IPS-20b (cell line): ENCODE measurements around the gene BPIFB2.
"Not testable (repeated sequence)": the region's sequence is repeated elsewhere in the genome, so short reads cannot be mapped to it uniquely, and the experiment has no call there.

Source experiments
- H3K27ac ChIP-seq: one replicate; pipeline ENCODE4 v1.5.1; 2013; ENCODE audit warnings: low read length
- H3K27me3 ChIP-seq: 2 replicates; pipeline ENCODE4 v1.6.1; 2013; ENCODE audit warnings: mild to moderate bottlenecking, low read length, inconsistent platforms; ENCODE audit not compliant: insufficient read depth
- H3K36me3 ChIP-seq: 2 replicates; pipeline ENCODE4 v1.6.1; 2013; ENCODE audit warnings: low read depth, mild to moderate bottlenecking, inconsistent platforms, low read length, moderate library complexity; ENCODE audit not compliant: insufficient read depth
- H3K4me1 ChIP-seq: 2 replicates; pipeline ENCODE4 v1.6.1; 2013; ENCODE audit warnings: mild to moderate bottlenecking, control low read depth, inconsistent platforms, low read length, moderate library complexity; ENCODE audit not compliant: insufficient read depth
- H3K4me3 ChIP-seq: 2 replicates; pipeline ENCODE4 v1.5.1; 2013; ENCODE audit warnings: mild to moderate bottlenecking, low read length, inconsistent platforms
- H3K9ac ChIP-seq: 2 replicates; pipeline ENCODE4 v1.6.1; 2013; ENCODE audit warnings: low read depth, mild to moderate bottlenecking, inconsistent platforms, low read length, moderate library complexity
- H3K9me3 ChIP-seq: 2 replicates; pipeline ENCODE4 v1.6.1; 2013; ENCODE audit warnings: mild to moderate bottlenecking, low read depth, low read length, inconsistent platforms; ENCODE audit not compliant: insufficient read depth

Gene BPIFB2

DNA sequence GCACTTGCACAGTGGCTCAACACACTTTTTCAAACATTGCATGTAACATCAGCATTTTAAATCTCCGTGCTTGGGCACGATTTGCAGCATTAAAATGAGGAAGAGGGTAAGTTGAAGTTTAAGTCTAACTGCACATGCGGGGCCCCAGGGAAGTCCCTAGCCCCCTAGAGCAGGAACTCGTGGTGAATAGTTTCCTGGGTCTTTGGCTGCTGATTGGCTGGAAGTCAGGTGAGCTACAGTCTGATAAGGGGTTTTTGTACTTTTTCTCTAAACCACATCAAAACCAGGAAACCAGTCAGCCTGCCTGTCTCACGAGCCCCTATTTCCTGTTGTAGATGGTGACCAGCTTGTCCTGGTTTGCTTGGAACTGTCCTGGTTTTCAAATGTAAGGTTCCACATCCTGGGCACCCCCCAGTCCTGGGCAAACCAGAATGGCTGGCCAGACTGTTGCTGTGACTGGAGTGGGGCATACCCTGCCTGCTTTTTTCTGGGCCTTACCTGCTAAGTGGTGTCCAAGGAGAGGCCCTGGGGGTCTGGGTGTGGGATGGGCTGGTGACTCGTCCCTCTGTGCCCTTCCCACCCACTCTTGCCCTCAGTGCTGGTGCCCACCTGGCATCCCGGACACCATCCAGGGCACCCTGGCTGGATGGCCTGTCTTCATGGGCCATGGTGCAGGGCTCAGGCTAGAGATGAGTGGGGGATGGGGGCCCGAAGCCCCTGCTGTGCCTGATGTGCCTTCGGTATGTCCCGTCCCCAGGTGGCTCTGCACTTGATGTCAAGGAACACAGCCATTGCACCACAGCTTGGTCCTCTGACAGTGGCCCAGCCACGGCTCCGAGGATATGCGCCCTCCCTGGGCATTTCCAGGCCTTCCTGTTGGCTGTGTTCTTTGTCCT, 35.1 kb upstream of the BPIFB2 start:
- no peak overlapping the region; the same call in 1 of the 2 replicates for H3K9ac ChIP-seq
- H3K27me3 ChIP-seq: no peaks in the 10 kb centered on the region
- peaks cover 15% of the 10 kb centered on the region; the same call in 1 of the 2 replicates for H3K4me1 ChIP-seq
- H3K27ac ChIP-seq: no peak overlapping the region
- H3K4me3 ChIP-seq: no peak overlapping the region
- H3K9me3 ChIP-seq: no peaks in the 10 kb centered on the region
- no peaks in the 10 kb centered on the region for H3K36me3 ChIP-seq

DNA sequence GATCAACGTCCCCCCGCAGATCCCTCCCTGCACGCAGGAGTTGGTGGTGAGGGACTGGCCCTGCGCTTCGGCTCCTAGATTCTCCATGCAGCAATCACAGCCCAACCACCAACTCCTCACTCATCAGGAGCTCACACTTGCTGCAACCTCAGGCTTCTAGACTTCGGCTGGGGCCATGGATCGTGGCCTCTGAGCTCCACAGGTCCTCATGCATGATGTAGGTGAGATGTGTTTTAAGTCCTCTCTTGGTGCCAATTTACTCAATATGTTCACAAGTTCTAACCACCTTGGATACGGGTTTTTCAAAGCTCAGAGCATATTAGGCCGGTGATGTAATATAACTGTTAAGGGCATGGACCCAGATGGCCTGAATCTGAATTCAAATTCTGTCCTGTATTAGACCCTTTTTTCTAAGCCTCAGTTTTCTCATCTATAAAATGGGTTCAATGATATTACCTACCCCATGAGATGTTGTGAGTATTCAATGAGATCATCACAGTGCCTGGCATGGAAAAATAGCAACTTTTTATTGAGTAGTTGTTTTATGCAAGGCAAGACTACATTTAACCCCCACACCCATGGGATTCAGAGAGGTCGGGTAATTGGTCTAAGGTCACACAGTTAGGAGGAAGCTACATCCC, 34.3 kb upstream of the BPIFB2 start:
- H3K27ac ChIP-seq: no peak overlapping the region
- H3K27me3 ChIP-seq: no peaks in the 10 kb centered on the region
- H3K36me3 ChIP-seq: no peaks in the 10 kb centered on the region
- H3K9me3 ChIP-seq: no peaks in the 10 kb centered on the region
- H3K4me1 ChIP-seq: peaks cover 15% of the 10 kb centered on the region; the same call in 1 of the 2 replicates
- no peak overlapping the region for H3K9ac ChIP-seq
- no peak overlapping the region for H3K4me3 ChIP-seq

DNA sequence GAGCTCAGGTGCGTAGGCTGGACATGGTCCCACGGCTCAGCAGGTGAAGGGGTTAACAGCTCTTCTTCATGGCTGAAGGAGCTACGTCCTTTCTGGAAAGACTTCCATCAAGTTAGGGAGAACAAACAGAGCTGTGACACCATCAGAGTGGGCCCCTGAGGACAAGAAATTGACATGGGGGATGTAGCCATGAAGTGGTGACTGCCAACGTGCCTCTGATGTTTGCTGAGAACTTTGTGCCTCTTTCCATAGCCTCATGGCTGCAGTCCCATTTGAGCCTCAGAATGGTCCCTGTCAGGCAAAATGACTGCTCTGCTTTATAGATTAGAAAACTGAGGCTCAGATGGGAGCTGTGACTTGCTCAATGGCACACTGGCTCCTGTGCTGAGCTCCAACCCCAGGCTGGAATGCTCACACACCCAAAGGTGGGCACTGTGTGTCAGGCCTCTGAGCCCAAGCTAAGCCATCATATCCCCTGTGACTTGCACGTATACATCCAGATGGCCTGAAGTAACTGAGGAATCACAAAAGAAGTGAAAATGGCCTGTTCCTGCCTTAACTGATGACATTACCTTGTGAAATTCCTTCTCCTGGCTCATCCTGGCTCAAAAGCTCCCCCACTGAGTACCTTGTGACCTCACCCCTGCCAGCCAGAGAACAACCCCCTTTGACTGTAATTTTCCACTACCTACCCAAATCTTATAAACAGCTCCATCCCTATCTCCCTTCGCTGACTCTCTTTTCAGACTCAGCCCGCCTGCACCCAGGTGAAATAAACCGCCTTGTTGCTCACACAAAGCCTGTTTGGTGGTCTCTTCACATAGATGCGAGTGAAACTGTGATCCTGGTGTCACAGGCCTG, 33.1 kb upstream of the BPIFB2 start:
- not testable (repeated sequence) for H3K36me3 ChIP-seq, H3K27ac ChIP-seq, H3K27me3 ChIP-seq, H3K9me3 ChIP-seq, H3K4me3 ChIP-seq
- peak overlapping the region; percentile 14; the same call in 1 of the 2 replicates for H3K9ac ChIP-seq
- peaks cover 15% of the 10 kb centered on the region; the same call in 1 of the 2 replicates for H3K4me1 ChIP-seq

DNA sequence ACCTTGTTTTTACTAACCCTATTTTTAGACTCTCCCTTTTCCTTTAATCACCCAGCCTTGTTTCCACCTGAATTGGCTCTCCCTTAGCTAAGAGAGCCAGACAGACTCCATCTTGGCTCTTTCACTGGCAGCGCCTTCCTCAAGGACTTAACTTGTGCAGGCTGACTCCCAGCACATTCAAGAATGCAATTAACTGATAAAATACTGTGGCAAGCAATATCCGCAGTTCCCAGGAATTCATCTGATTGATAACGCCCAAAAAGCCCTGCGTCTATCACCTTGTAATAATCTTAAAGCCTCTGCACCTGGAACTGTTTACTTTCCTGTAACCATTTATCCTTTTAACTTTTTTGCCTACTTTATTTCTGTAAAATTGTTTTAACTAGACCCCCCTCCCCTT, 32.4 kb upstream of the BPIFB2 start:
- not testable (repeated sequence) for H3K27ac ChIP-seq, H3K9me3 ChIP-seq, H3K27me3 ChIP-seq, H3K4me3 ChIP-seq, H3K36me3 ChIP-seq, H3K9ac ChIP-seq
- peaks cover 15% of the 10 kb centered on the region; the same call in 1 of the 2 replicates for H3K4me1 ChIP-seq

DNA sequence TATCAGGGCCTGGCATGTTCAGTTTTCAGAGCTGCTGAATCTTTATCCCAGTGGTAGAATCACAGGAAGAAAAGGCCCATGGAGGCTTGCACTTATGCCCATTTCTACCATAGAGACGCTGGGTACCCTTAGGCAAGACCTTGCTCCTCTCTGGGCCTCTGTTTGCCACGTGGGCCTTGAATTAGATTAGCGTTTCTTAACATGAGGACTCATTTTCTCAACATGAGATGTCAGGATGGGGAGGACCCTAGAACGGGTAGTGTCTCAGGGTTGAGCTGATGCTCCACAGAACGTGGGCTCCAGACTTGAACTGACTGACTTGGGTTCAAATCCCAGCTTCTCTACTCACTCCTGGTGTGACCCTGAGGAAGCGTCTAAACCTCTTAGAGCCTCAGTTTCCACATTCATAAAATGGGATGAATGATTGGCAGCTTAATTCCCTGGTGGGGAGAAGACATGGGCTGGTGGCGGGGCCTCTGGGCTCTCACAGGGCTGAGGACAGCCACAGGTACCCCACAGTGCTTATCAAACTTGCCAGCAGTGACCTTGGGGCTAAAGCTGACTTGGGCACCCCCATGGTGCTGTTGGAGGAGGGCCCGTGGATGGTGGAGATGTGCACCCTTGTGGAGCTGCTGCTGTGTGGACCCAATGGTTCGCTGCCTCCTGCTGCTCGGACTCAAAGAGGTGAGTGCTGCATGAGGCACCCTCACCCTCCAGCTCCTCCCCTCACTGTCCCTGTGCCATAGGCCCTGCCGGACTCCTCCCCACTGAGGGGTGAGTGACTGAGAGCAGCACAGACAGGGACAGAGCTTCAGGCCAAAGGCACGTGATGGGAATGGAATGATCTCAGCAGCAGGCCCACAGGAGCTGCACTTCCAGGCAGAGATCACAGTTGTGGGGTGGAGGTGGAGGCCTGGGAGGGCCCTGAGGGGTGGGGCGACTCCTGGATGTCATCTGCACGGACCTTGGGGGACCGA, 31.5 kb upstream of the BPIFB2 start:
- Histone ChIP-seq H3K9me3 (no peaks in the 10 kb centered on the region), H3K36me3 (no peaks in the 10 kb centered on the region), H3K27me3 (no peaks in the 10 kb centered on the region), H3K4me3 (no peak overlapping the region), H3K27ac (no peak overlapping the region), H3K4me1 (peaks cover 15% of the 10 kb centered on the region; the same call in 1 of the 2 replicates), H3K9ac (no peak overlapping the region)

DNA sequence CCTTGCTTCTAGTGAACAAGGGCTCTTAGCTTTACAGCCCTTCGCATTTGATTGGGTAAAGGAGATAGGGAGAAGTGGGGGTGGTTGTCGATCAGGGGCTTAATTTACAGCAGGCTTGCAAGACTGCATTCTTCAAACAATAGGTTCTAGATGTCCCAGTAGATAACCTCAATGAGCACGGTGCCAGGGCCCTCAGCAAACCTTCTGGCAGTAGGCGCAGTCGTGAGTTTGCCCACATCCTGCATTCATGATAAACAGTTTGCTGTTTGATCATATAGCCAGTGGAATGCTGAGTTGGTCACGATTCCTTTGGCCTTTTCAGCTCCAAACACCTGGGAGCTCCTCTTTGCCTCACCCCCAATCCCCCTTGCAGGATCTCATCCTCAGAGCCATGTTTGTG, 30.8 kb upstream of the BPIFB2 start:
- Histone ChIP-seq H3K27ac (no peak overlapping the region), H3K27me3 (no peaks in the 10 kb centered on the region), H3K36me3 (no peaks in the 10 kb centered on the region), H3K9me3 (no peaks in the 10 kb centered on the region), H3K9ac (no peak overlapping the region), H3K4me3 (no peak overlapping the region), H3K4me1 (peaks cover 11% of the 10 kb centered on the region; the same call in 1 of the 2 replicates)

DNA sequence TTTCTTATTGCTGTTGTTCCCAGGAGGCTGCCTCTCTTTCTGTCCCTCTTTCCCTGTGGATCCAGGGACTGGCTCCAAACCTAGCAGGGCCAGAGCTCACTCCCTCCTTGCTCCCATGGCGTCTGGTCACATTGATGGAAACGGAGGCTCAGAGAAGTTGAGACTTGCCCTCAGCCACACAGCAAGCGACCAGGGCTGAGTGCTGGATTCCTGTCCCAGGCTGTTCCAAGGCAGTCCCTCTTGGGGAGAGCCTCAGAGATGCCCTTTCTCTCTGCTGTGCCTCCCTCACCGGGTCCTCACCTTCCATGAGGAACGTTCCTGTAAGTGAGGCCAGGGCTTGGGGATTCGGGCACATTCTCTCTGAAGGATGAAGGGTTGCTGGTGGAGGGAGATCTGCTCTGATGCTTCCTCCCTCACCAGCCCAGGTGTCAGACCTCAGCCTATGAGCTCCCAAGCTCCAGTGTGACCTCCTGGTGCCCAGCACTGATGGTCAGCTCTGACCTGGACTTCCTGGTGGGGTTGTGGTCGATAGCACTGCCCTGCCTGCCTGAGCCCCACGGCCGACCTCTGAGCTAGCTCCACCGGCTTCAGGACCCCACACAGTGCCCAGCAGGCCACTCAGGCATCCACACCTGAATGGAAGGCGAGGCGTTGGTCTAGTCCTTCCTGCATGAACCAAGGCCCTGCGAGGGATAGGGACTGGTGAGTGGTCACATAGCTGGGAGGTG, 30.1 kb upstream of the BPIFB2 start:
- Histone ChIP-seq H3K27ac (no peak overlapping the region), H3K4me1 (peaks cover 7% of the 10 kb centered on the region; the same call in 1 of the 2 replicates), H3K9me3 (no peaks in the 10 kb centered on the region), H3K9ac (no peak overlapping the region), H3K27me3 (no peaks in the 10 kb centered on the region), H3K36me3 (no peaks in the 10 kb centered on the region), H3K4me3 (no peak overlapping the region)

DNA sequence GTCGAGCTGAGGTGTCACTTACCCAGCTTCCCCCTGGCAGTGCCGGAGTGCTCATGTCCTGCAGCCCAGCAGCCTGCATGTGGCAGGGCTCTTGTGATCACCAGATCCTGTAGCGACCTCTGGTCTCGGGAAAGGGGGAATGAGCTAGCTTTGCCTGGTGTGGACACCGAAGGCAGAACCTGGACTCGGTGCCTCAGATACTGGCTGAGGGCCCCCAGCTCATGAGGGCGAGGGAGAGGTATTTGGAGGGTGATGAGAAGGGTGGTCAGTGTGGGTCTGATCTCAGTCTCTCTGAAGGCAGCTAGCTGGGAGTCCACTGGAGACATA, 29.5 kb upstream of the BPIFB2 start:
- H3K4me3 ChIP-seq: no peak overlapping the region
- H3K9me3 ChIP-seq: no peaks in the 10 kb centered on the region
- no peak overlapping the region for H3K9ac ChIP-seq
- no peaks in the 10 kb centered on the region for H3K36me3 ChIP-seq
- H3K4me1 ChIP-seq: peaks cover 7% of the 10 kb centered on the region; the same call in 1 of the 2 replicates
- no peaks in the 10 kb centered on the region for H3K27me3 ChIP-seq
- H3K27ac ChIP-seq: no peak overlapping the region

DNA sequence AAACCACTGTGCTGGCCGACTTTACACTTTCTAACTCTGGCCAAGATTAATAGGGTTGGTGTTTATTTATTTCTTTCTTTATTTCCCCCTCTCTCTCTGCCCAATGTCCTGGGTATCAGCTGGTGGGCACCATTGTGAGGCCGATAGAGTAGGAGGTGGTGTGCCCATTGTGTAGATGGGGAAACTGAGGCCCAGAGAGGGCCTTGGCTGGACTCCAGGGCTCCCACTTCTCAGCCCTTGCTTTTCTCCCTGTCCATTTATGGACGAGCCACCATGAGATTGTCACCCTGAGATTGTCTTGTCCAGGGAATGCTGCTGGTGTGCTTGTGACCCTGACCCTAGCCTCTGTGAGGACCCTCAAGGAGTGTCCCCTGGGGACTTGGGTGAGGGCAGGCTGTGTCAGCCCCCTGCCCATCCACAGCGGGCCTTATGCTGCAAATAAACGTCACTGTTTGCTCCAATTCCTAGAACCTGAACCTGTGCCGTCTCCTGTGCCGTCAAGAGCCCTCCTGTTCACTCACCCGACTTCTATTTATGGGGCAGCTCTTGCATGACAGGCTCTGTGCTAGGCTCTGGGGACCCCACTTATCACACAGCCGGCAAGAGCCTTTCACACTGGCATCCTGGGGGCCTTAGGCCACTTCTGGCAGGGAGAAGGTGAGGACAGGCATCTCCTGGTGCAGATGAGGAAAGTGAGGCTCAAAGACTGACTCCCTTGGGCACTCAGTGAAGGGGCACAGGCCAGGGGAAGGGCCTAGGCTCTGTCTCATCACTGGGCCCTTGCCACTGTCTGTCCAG, 28.1 kb upstream of the BPIFB2 start:
- no peaks in the 10 kb centered on the region for H3K9me3 ChIP-seq
- H3K4me1 ChIP-seq: peaks cover under 1% of the 10 kb centered on the region; the same call in 1 of the 2 replicates
- no peaks in the 10 kb centered on the region for H3K27me3 ChIP-seq
- H3K36me3 ChIP-seq: no peaks in the 10 kb centered on the region
- no peak overlapping the region for H3K4me3 ChIP-seq
- H3K9ac ChIP-seq: no peak overlapping the region
- H3K27ac ChIP-seq: no peak overlapping the region
